Esophagus muscularis mucosa (tissue), 3 donors: ENCODE data around the gene CALML5.

Source experiments
- CTCF ChIP-seq, 3 experiments: fragments of 200-600 bp in 2 of 3; fragments of 450-650 bp in 1 of 3; sonication (generic) in 2 of 3; IDR thresholded peaks; one replicate each; pipeline ENCODE4 v1.5.1; 2017 to 2019; ENCODE audit warnings: antibody characterized with exemption in 3 of 3, mild to moderate bottlenecking in 2 of 3, moderate library complexity in 1 of 3
- POLR2A ChIP-seq: fragments of 450-650 bp; IDR thresholded peaks from one replicate; pipeline ENCODE4 v1.6.1; 2017; ENCODE audit warnings: antibody characterized with exemption, moderate library complexity, mild to moderate bottlenecking, low read depth
- POLR2AphosphoS5 ChIP-seq, 2 donors: sonication (generic); formaldehyde crosslinking; IDR thresholded peaks; one replicate each; pipeline ENCODE4 v1.6.1; 2017; ENCODE audit warnings: antibody characterized with exemption in 2 of 2

- TF ChIP-seq CTCF (IDR thresholded peaks at IDR 0.05) (no peak), POLR2AphosphoS5 (IDR thresholded peaks at IDR 0.05) (no peak), POLR2A (no peak)
These were observed 13.2 kb downstream of the CALML5 start for GRCh38 chr10:5485948-5486852.
